Activated T-helper 2 cell treated with anti-CD3 and anti-CD28 coated beads, Interferon-gamma antibody, Interleukin-2, Interleukin-4, amounts not matched to agents 10 μg/mL and 5 μg/mL and 100 μg/mL, durations not matched to agents 14 hours and 24 hours and 36 hours (primary cell): Measurements from ENCODE around the gene KMT2D. TPM values are rescaled to one million over a fixed set of nuclear protein-coding genes. Genes with fewer than 3 reads are reported as not detected.

ENCODE experiments used
- DNase-seq: peaks from one replicate; pipeline ENCODE4 v3.0.0; 2021; ENCODE audit warnings: low spot score
- H3K27ac Mint-ChIP-seq: one replicate; pipeline ENCODE4 v1.8.0; 2021; ENCODE audit warnings: mixed read lengths
- H3K27me3 Mint-ChIP-seq: one replicate; pipeline ENCODE4 v1.8.0; 2021; ENCODE audit warnings: low read depth, mixed read lengths
- H3K36me3 Mint-ChIP-seq: one replicate; pipeline ENCODE4 v1.8.0; 2021; ENCODE audit warnings: low read depth, mixed read lengths
- H3K4me1 Mint-ChIP-seq: one replicate; pipeline ENCODE4 v1.8.0; 2021; ENCODE audit warnings: low read depth, mixed read lengths
- H3K4me3 Mint-ChIP-seq: one replicate; pipeline ENCODE4 v1.8.0; 2021; ENCODE audit warnings: low read depth, mild to moderate bottlenecking, moderate library complexity, mixed read lengths
- H3K9me3 Mint-ChIP-seq: one replicate; pipeline ENCODE4 v1.8.0; 2021; ENCODE audit warnings: mixed read lengths
- intact Hi-C: fragments of 100-400 bp; cut with micrococcal nuclease; formaldehyde crosslinking; loops from one replicate; pipeline ENCODE4 v1.15.1; 2023
- total RNA-seq: library from RNA; stranded (reverse); gene quantifications from 2 replicates; pipeline ENCODE4 v1.2.3, GENCODE V29; 2022

KMT2D gene
- total RNA-seq, 1 donor from 2014 or later, result 100 TPM

GRCh38 chr12:49012739-49013138 lies 47.9 kb downstream of the KMT2D start:
- H3K4me1 Mint-ChIP-seq, result peaks cover 12% of the 10 kb centered on the region
- H3K9me3 Mint-ChIP-seq, result no peaks in the 10 kb centered on the region
- no peak overlapping the region for H3K4me3 Mint-ChIP-seq
- no peaks in the 10 kb centered on the region for H3K27me3 Mint-ChIP-seq
- DNase-seq, result no peak
- H3K27ac Mint-ChIP-seq, result no peak overlapping the region
- intact Hi-C loops, result no loop called here
- H3K36me3 Mint-ChIP-seq, result peaks cover 31% of the 10 kb centered on the region

Other genes with a start within 250 kb of the KMT2D start
- 11.5 and 13.1 TPM in 2 replicates for gene CACNB3, start 242.3 kb downstream of the KMT2D start, total RNA-seq
- gene DDX23, start 208.6 kb downstream of the KMT2D start, total RNA-seq, result 114 and 124 TPM in 2 replicates
- 3.5 and 4.7 TPM in 2 replicates for gene RND1, start 194.9 kb downstream of the KMT2D start, total RNA-seq
- gene FKBP11, start 135.3 kb downstream of the KMT2D start, total RNA-seq, result 66.2 and 72.7 TPM in 2 replicates
- gene ARF3, start 103.3 kb downstream of the KMT2D start, total RNA-seq, result 133 and 135 TPM in 2 replicates
- gene WNT10B, start 89.1 kb downstream of the KMT2D start, total RNA-seq, result 0.80 and 1.0 TPM in 2 replicates
- 0.60 and 0.66 TPM in 2 replicates for gene WNT1, start 82.5 kb downstream of the KMT2D start, total RNA-seq
- 0.60 and 0.91 TPM in 2 replicates for gene DDN, start 61.4 kb downstream of the KMT2D start, total RNA-seq
- 65.1 and 65.7 TPM in 2 replicates for gene PRKAG1, start 42.0 kb downstream of the KMT2D start, total RNA-seq
- gene RHEBL1, start 9.2 kb upstream of the KMT2D start, total RNA-seq, result 14.2 and 16.0 TPM in 2 replicates
- not detected in 2 replicates for gene DHH, start 34.0 kb upstream of the KMT2D start, total RNA-seq
- gene LMBR1L, start 50.1 kb upstream of the KMT2D start, total RNA-seq, result 47.1 and 53.5 TPM in 2 replicates
- gene TUBA1B, start 70.6 kb upstream of the KMT2D start, total RNA-seq, result 1,902 and 1,926 TPM in 2 replicates
- gene TUBA1A, start 128.3 kb upstream of the KMT2D start, total RNA-seq, result 86.9 and 94.0 TPM in 2 replicates
- 349 and 355 TPM in 2 replicates for gene TUBA1C, start 204.3 kb upstream of the KMT2D start, total RNA-seq
- not detected in 2 replicates for gene PRPH, start 234.4 kb upstream of the KMT2D start, total RNA-seq